Ascending aorta (tissue), 2 donors: ENCODE measurements around the gene UBAC2. TPM values are rescaled to one million over a fixed set of nuclear protein-coding genes. Genes with fewer than 3 reads are reported as not detected.

Experiments
- DNase-seq, 2 donors: peaks; one replicate each; pipeline ENCODE4 v3.0.0-alpha.2; 2019; ENCODE audit warnings: low spot score in 2 of 2
- H3K27ac ChIP-seq, 2 donors: fragments of 200-600 bp; sonication (generic); one replicate each; pipeline ENCODE4 v1.5.1; 2016 to 2017; ENCODE audit warnings: mild to moderate bottlenecking in 1 of 2
- H3K27me3 ChIP-seq: fragments of 200-600 bp; sonication (generic); one replicate; pipeline ENCODE4 v1.5.1; 2017
- H3K36me3 ChIP-seq, 2 donors: fragments of 200-600 bp; sonication (generic); one replicate each; pipeline ENCODE4 v1.5.1; 2016
- H3K4me1 ChIP-seq, 2 donors: fragments of 200-600 bp; sonication (generic); one replicate each; pipeline ENCODE4 v1.5.1; 2016 to 2017; ENCODE audit warnings: mild to moderate bottlenecking in 1 of 2
- H3K4me3 ChIP-seq, 2 donors: fragments of 200-600 bp; sonication (generic); one replicate each; pipeline ENCODE4 v1.5.1; 2016 to 2017; ENCODE audit warnings: mild to moderate bottlenecking in 1 of 2
- H3K9me3 ChIP-seq, 2 donors: fragments of 200-600 bp; sonication (generic); one replicate each; pipeline ENCODE4 v1.5.1; 2016
- CTCF ChIP-seq, 3 experiments: fragments of 200-600 bp in 2 of 3; fragments of 450-650 bp in 1 of 3; sonication (generic) in 2 of 3; IDR thresholded peaks; one replicate each; pipeline ENCODE4 v1.5.1; 2016 to 2019; ENCODE audit warnings: antibody characterized with exemption in 3 of 3, mild to moderate bottlenecking in 1 of 3, moderate library complexity in 1 of 3
- intact Hi-C: fragments of 100-400 bp; cut with DNase I; formaldehyde crosslinking; loops from one replicate; pipeline ENCODE4 v1.15.1; 2023
- total RNA-seq: library from RNA; depleted of rRNA; stranded (reverse); fragments of >200 nt; gene quantifications from one replicate; pipeline ENCODE4 v1.1.0, GENCODE V29; 2016

UBAC2 gene
- total RNA-seq, 1 donor from 2014 or later: 67.8 TPM

GRCh38 chr13:99261059-99261458 is 60.4 kb downstream of the UBAC2 start:
- intact Hi-C loops: no loop called here
- TF ChIP-seq CTCF (IDR thresholded peaks at IDR 0.05): no peak
- H3K4me3 ChIP-seq: no peak overlapping the region
- H3K27me3 ChIP-seq: no peaks in the 10 kb centered on the region
- no peaks in the 10 kb centered on the region for H3K36me3 ChIP-seq
- no peak overlapping the region for H3K27ac ChIP-seq
- H3K9me3 ChIP-seq: no peaks in the 10 kb centered on the region
- H3K4me1 ChIP-seq: peaks cover 0 to 2% of the 10 kb centered on the region in 2 donors
- no peak for DNase-seq

- Histone ChIP-seq H3K9me3 (no peaks in the 10 kb centered on the region), H3K27me3 (no peaks in the 10 kb centered on the region), H3K4me3 (no peak overlapping the region), H3K4me1 (no peaks in the 10 kb centered on the region), H3K36me3 (no peaks in the 10 kb centered on the region), H3K27ac (no peak overlapping the region)
- intact Hi-C loops: no loop called here
- no peak for TF ChIP-seq CTCF (IDR thresholded peaks at IDR 0.05)
- no peak for DNase-seq
These were observed 62.6 kb downstream of the UBAC2 start for GRCh38 chr13:99263126-99263785.

- no peaks in the 10 kb centered on the region for H3K36me3 ChIP-seq
- no peaks in the 10 kb centered on the region for H3K27me3 ChIP-seq
- H3K9me3 ChIP-seq: no peaks in the 10 kb centered on the region
- no peak overlapping the region for H3K27ac ChIP-seq
- intact Hi-C loops: no loop called here
- DNase-seq: no peak
- no peak for TF ChIP-seq CTCF (IDR thresholded peaks at IDR 0.05)
- H3K4me3 ChIP-seq: no peak overlapping the region
- no peaks in the 10 kb centered on the region for H3K4me1 ChIP-seq
These were observed 63.4 kb downstream of the UBAC2 start for GRCh38 chr13:99264051-99264450.

GRCh38 chr13:99265162-99265800 is 64.6 kb downstream of the UBAC2 start:
- Histone ChIP-seq H3K27me3 (no peaks in the 10 kb centered on the region), H3K9me3 (no peaks in the 10 kb centered on the region), H3K4me3 (no peak overlapping the region), H3K27ac (no peak overlapping the region), H3K4me1 (no peaks in the 10 kb centered on the region), H3K36me3 (no peaks in the 10 kb centered on the region)
- no peak for DNase-seq
- TF ChIP-seq CTCF (IDR thresholded peaks at IDR 0.05): no peak
- intact Hi-C loops: no loop called here

- H3K4me1 ChIP-seq: no peaks in the 10 kb centered on the region
- H3K27me3 ChIP-seq: no peaks in the 10 kb centered on the region
- no peak overlapping the region for H3K27ac ChIP-seq
- no peaks in the 10 kb centered on the region for H3K9me3 ChIP-seq
- peak; percentile 43 to 59 (median 49) for TF ChIP-seq CTCF (IDR thresholded peaks at IDR 0.05)
- no peaks in the 10 kb centered on the region for H3K36me3 ChIP-seq
- H3K4me3 ChIP-seq: no peak overlapping the region
- intact Hi-C loops: loop anchor here (1.0 kb wide), 1 partner anchor 90 kb away; no protein-coding TSS in a partner anchor
- DNase-seq: no peak
These were observed 65.3 kb downstream of the UBAC2 start for GRCh38 chr13:99265821-99266426.
